ENCODE measurements around the gene LIMCH1.

DNA sequence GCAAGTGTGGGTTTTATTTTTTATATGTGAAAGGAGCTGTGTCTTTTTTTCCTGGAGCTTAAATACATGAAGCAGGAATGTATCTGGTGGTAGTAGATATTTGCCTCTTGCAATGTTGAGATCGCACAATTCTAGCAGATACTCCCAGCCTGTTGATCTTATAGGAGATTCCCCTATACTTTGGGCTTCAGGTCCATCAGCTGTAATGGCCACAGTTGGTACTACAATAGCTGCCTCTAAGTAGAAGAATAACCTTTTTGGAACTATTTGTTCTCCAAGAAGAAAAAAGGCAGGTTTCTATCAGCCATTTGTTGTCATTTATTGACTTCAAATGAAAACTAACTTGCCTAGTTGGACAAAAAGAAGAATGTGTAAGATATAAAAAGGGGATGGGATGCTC is 37.7 kb downstream of the LIMCH1 start:
- TF ChIP-seq, protein P1, sequence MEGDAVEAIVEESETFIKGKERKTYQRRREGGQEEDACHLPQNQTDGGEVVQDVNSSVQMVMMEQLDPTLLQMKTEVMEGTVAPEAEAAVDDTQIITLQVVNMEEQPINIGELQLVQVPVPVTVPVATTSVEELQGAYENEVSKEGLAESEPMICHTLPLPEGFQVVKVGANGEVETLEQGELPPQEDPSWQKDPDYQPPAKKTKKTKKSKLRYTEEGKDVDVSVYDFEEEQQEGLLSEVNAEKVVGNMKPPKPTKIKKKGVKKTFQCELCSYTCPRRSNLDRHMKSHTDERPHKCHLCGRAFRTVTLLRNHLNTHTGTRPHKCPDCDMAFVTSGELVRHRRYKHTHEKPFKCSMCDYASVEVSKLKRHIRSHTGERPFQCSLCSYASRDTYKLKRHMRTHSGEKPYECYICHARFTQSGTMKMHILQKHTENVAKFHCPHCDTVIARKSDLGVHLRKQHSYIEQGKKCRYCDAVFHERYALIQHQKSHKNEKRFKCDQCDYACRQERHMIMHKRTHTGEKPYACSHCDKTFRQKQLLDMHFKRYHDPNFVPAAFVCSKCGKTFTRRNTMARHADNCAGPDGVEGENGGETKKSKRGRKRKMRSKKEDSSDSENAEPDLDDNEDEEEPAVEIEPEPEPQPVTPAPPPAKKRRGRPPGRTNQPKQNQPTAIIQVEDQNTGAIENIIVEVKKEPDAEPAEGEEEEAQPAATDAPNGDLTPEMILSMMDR (IDR thresholded peaks at IDR 0.05; ENCODE audit: poor library complexity) = no peak
- TF ChIP-seq EZH2phosphoT487 (IDR thresholded peaks at IDR 0.05; ENCODE audit: low read depth, severe bottlenecking, unreplicated experiment) = no peak
- TF ChIP-seq EZH2 (IDR thresholded peaks at IDR 0.05; ENCODE audit: borderline replicate concordance) = no peak

Measured in hepatocyte (in vitro differentiated cells).